ENCODE measurements around the gene IMPDH2.

Gene IMPDH2

DNA sequence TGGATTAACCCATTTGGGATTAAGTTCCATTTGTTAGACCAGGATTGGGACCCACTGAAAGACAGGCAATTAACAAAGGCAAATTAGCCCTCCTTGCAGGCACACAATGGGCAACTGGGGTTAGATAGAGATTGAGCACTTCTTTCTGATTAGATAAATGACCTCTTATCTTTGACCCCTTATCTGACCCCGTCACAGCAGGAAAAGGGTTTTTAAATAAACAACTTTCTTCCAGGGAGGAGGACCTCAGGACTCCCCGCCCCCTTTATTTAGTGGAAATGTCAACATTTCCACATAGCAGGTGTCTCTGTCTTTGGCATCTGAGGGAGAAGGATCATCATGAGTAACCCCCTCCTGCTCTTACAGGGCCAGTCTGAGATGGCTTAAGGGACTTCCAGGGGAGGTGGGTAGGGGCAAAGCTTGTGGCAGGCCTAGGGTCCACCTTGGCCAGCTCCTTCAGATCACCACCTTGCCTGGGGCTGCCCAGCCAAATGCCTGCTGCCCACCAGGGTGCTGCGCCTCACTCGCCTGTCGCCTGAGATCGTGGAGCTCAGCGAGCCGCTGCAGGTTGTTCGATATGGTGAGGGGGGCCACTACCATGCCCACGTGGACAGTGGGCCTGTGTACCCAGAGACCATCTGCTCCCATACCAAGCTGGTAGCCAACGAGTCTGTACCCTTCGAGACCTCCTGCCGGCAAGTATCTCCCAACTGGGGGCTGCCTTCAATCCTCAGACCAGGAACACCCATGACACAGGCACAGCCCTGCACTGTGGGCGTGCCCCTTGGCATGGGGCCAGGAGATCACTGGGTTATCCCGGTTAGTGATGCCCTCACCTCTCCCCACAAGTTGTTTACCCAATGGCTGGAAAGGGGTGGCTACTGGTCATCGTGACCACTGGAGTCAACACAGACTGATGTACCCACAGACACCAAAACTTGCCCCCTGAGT is 24.6 kb downstream of the IMPDH2 start:
- no peak overlapping the region for H3K4me2 ChIP-seq (ENCODE audit: low read depth, low read length)
- no peaks in the 10 kb centered on the region for H3K27me3 ChIP-seq (replicated peaks; ENCODE audit: insufficient read depth, low read length)
- peaks cover 3% of the 10 kb centered on the region; the same call in 1 of the 2 replicates for H3K4me1 ChIP-seq (ENCODE audit: low read length)
- DNase-seq, result no peak
- H4K20me1 ChIP-seq (ENCODE audit: insufficient read depth, low read length), result no peaks in the 10 kb centered on the region
- TF ChIP-seq EZH2phosphoT487 (IDR thresholded peaks at IDR 0.05; ENCODE audit: low read length) (no peak), EZH2 (optimal IDR thresholded peaks at IDR 0.05; ENCODE audit: low read depth, low read length) (no peak)
- TF ChIP-seq, protein P1, sequence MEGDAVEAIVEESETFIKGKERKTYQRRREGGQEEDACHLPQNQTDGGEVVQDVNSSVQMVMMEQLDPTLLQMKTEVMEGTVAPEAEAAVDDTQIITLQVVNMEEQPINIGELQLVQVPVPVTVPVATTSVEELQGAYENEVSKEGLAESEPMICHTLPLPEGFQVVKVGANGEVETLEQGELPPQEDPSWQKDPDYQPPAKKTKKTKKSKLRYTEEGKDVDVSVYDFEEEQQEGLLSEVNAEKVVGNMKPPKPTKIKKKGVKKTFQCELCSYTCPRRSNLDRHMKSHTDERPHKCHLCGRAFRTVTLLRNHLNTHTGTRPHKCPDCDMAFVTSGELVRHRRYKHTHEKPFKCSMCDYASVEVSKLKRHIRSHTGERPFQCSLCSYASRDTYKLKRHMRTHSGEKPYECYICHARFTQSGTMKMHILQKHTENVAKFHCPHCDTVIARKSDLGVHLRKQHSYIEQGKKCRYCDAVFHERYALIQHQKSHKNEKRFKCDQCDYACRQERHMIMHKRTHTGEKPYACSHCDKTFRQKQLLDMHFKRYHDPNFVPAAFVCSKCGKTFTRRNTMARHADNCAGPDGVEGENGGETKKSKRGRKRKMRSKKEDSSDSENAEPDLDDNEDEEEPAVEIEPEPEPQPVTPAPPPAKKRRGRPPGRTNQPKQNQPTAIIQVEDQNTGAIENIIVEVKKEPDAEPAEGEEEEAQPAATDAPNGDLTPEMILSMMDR (IDR thresholded peaks at IDR 0.05; ENCODE audit: low read length), result no peak
- H3K79me2 ChIP-seq (ENCODE audit: low read length), result peaks cover 28% of the 10 kb centered on the region
- no peaks in the 10 kb centered on the region for H3K9me2 ChIP-seq (replicated peaks; ENCODE audit: insufficient read depth, low read length)
- no peak overlapping the region for H3K4me3 ChIP-seq (ENCODE audit: low read length)
- H3K9me3 ChIP-seq (replicated peaks; ENCODE audit: insufficient read depth, low read length), result no peaks in the 10 kb centered on the region
- no peaks in the 10 kb centered on the region for H3K36me3 ChIP-seq (replicated peaks; ENCODE audit: insufficient read depth, low read length)
- H3K9ac ChIP-seq (ENCODE audit: low read length), result no peak overlapping the region
- no peak overlapping the region for H3K27ac ChIP-seq (ENCODE audit: low read length)
- peaks cover 4% of the 10 kb centered on the region; the same call in 1 of the 2 replicates for H3F3A ChIP-seq (ENCODE audit: insufficient read depth, low read length)
- H2AFZ ChIP-seq (ENCODE audit: low read length), result no peak overlapping the region

DNA sequence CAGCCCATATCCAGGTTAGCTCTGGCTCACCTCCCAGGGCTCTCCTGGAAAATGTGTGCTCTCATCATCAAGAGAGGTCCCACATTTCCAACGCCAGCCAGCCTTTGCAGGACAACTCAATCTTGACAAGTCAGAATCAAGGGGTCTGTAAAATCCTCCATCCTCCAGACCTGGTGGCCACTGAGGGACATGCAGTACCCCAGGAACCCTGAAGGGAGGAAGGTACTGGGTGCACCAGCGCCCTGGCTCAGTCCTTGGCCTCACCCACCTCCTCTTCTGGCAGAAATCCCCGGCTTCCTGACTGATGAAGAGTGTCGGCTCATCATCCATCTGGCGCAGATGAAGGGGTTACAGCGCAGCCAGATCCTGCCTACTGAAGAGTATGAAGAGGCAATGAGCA is 28.0 kb downstream of the IMPDH2 start:
- H4K20me1 ChIP-seq (ENCODE audit: insufficient read depth, low read length), result no peaks in the 10 kb centered on the region
- no peak for TF ChIP-seq EZH2phosphoT487 (IDR thresholded peaks at IDR 0.05; ENCODE audit: low read length)
- TF ChIP-seq, protein P1 (IDR thresholded peaks at IDR 0.05; ENCODE audit: low read length), result no peak
- TF ChIP-seq EZH2 (optimal IDR thresholded peaks at IDR 0.05; ENCODE audit: low read depth, low read length), result no peak
- H3F3A ChIP-seq (ENCODE audit: insufficient read depth, low read length), result no peaks in the 10 kb centered on the region
- DNase-seq, result no peak
- H3K9me3 ChIP-seq (replicated peaks; ENCODE audit: insufficient read depth, low read length), result no peaks in the 10 kb centered on the region
- no peaks in the 10 kb centered on the region for H3K27me3 ChIP-seq (replicated peaks; ENCODE audit: insufficient read depth, low read length)
- no peaks in the 10 kb centered on the region for H3K9me2 ChIP-seq (replicated peaks; ENCODE audit: insufficient read depth, low read length)
- H3K4me3 ChIP-seq (ENCODE audit: low read length), result no peak overlapping the region
- no peak overlapping the region for H3K4me2 ChIP-seq (ENCODE audit: low read depth, low read length)
- no peaks in the 10 kb centered on the region for H3K36me3 ChIP-seq (replicated peaks; ENCODE audit: insufficient read depth, low read length)
- H3K4me1 ChIP-seq (ENCODE audit: low read length), result no peaks in the 10 kb centered on the region
- H2AFZ ChIP-seq (ENCODE audit: low read length), result no peak overlapping the region
- no peaks in the 10 kb centered on the region for H3K79me2 ChIP-seq (ENCODE audit: low read length)
- H3K9ac ChIP-seq (ENCODE audit: low read length), result no peak overlapping the region
- H3K27ac ChIP-seq (ENCODE audit: low read length), result no peak overlapping the region

DNA sequence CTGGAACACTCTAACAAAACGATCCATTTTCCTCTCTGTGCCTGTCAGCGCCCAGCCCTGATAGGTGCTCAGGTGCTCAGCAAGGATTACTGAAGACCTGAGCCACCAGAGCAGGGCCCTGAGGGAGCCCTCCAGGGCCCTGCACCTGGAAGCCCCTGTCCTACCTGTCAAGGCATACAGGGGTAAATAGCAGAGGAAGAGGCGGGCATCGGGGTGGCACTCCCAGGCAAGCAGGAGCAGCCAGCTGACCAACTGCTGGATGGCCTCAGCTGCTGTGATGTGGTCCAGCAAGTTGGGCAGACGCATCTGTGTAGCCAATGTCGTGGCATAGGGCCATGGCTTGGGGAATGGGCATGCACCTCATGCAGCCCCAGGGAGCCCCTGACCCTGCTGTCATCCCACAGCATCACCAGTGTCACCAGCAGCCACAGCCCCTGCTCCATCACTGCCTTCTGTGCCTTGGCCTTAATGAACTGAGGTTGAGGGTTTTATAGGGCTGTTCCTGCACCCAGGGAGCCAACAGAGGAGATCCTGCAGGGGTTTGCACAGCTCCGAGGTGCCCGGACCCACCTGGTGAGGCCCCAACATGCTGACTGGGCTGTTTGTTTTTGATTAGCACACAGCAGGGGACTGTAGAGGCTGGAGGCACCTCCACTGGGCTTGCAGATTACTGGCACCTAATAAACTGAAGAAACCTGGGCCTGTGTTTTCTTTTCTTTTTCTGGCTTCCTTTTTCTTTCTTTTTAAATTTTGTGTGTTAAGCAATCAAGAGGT is 29.9 kb downstream of the IMPDH2 start:
- H3K79me2 ChIP-seq (ENCODE audit: low read length), result 0 out of 2 replicates have a peak, but pooled peaks cover 3% of the 10 kb centered on the region
- H3K9me2 ChIP-seq (replicated peaks; ENCODE audit: insufficient read depth, low read length), result no peaks in the 10 kb centered on the region
- no peaks in the 10 kb centered on the region for H4K20me1 ChIP-seq (ENCODE audit: insufficient read depth, low read length)
- H3K4me2 ChIP-seq (ENCODE audit: low read depth, low read length), result no peak overlapping the region
- H3F3A ChIP-seq (ENCODE audit: insufficient read depth, low read length), result no peaks in the 10 kb centered on the region
- no peaks in the 10 kb centered on the region for H3K36me3 ChIP-seq (replicated peaks; ENCODE audit: insufficient read depth, low read length)
- no peak overlapping the region for H3K9ac ChIP-seq (ENCODE audit: low read length)
- no peak for DNase-seq
- no peaks in the 10 kb centered on the region for H3K4me1 ChIP-seq (ENCODE audit: low read length)
- no peaks in the 10 kb centered on the region for H3K9me3 ChIP-seq (replicated peaks; ENCODE audit: insufficient read depth, low read length)
- no peaks in the 10 kb centered on the region for H3K27me3 ChIP-seq (replicated peaks; ENCODE audit: insufficient read depth, low read length)
- H2AFZ ChIP-seq (ENCODE audit: low read length), result no peak overlapping the region
- TF ChIP-seq, protein P1 (IDR thresholded peaks at IDR 0.05; ENCODE audit: low read length), result no peak
- TF ChIP-seq EZH2 (optimal IDR thresholded peaks at IDR 0.05; ENCODE audit: low read depth, low read length), result no peak
- no peak for TF ChIP-seq EZH2phosphoT487 (IDR thresholded peaks at IDR 0.05; ENCODE audit: low read length)
- no peak overlapping the region for H3K4me3 ChIP-seq (ENCODE audit: low read length)
- H3K27ac ChIP-seq (ENCODE audit: low read length), result no peak overlapping the region

Data from MM.1S (cell line).